GM19467 (cell line): ENCODE results near the gene LCOR.
A peak's percentile ranks its signal among the peaks of the same experiment; 100 is the strongest.
"Not testable (repeated sequence)": the region's sequence is repeated elsewhere in the genome, so short reads cannot be mapped to it uniquely, and the experiment has no call there.

Source experiments
- ATAC-seq: cut with Tn5 transposase; IDR thresholded peaks from one replicate; pipeline ENCODE4 v1.9.1; 2021; ENCODE audit warnings: mild to moderate bottlenecking, moderate library complexity; ENCODE audit not compliant: unreplicated experiment

LCOR gene

DNA sequence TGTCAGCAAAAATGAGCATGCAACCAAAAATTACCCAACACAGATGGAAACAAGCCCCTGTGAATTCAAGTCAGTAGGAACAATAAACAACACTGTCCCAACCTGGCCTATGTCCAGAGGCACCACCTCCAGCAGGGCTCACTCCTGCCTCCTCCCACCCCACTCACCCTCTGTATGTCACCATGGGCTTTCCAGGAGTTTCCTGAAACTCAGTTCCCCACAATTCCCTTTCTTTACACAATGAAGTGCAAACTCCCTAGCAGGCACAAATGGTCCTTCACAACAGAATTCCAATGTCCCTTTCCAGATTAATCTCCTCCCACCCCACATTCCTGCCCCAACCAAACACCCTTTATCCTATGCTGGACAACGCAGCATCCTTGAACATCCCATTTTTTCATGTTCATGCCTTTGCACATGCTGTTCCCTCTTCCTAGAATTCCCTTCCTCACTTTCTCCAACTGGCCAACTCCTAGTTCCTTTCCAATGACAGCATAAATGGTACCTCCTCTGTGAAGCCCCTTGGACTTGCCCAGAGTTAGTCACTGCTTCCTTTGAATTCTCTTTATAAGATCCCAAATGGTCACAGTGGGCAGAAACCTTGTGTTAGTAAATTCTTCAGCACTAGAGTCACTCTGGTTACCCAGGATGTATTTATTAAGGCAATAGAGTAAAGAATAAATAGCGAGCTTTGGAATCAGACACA lies 196.2 kb downstream of the LCOR start:
- no peak for ATAC-seq

DNA sequence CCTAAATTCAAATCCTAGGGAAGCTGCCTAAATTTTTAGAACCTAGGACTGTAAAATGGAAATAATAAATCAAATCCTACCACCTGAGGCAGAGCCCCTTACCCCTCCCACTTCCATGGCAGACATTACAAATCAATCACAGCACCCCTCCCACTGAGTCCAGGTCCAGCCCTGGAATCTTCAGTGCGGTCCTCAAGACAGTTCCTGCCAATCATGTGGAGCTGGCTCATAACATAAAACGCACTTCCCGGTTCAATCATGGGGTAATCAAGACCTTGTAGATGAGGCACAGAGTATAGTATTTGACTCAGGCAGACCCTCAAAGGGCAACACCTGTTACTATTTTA lies 196.7 kb downstream of the LCOR start:
- ATAC-seq, result no peak

DNA sequence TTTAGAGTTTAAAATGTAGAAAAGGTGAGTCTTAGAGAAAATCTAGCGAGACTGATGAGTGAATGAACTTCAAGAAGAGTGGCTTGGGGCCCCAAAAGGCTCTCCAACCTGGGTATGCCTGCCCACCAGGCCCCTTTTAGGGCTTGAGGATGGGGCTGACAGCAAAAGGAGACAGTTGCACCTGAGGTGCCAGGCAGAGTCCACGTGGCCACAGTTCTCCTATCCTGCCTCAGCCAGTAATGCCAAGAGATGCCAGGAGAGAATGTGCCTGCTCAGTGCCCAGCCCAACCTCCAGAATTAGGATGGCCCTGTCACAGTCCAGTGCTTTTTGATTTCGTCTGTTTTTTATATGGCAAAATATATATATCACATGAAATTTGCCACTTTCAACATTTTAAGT lies 197.2 kb downstream of the LCOR start:
- no peak for ATAC-seq

DNA sequence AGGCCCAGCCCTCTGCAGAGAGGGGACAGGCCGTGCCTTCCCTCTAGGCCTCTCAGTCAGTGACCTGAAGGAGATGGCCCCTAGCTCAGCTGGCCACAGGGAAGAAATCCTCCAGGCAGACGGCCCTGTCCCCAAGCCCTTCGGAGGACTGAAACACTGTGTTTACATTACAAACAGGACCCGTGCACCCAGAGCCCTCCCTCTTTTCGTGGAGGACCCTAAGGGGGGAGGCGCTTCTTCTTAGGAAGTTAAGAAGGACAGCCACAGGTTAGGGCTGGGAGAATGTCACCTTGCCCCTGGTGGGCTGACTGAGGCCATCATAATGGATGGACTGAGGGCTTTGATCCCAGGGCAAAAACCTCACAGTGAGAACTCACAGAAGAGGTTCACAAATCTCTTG lies 198.8 kb downstream of the LCOR start:
- ATAC-seq, result no peak

DNA sequence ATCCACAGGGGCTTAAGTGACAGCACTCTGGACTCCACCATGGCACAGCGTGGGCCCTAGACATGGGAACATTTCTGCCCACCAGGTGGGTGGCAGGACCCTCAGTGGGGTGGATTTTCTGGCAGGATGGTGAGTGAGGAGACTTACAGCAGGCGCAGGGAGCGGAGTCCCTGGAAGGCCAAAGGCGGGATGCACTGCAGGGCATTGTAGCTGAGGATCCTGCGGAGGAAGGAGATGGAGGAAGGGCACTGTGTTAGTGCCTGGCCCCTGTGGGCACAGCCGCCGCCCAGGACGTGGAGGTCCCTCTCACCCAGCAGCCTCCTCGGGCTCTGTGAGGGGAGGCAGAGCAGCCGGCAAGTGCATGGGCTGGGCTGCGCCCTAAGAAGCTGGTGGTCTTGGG lies 199.4 kb downstream of the LCOR start:
- ATAC-seq, result no peak

DNA sequence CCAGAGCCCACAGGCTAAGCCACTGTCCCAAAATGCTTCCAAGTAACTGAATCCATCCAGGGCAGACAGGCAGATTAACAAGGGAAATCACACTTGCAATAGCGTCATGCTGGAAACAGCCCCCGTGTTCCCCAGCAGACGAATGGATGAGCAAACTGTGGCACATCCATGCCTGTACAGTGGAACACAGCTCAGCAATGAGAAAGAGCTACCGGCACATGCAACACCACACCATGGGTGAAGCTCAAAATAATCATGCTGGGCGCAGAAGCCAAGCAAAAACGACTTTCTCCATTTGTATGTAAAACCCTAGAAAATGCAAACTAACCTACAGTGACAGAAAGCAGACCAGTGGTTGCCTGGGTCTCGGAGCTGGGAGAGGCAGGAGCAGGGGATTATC lies 200.5 kb downstream of the LCOR start:
- ATAC-seq, result no peak

DNA sequence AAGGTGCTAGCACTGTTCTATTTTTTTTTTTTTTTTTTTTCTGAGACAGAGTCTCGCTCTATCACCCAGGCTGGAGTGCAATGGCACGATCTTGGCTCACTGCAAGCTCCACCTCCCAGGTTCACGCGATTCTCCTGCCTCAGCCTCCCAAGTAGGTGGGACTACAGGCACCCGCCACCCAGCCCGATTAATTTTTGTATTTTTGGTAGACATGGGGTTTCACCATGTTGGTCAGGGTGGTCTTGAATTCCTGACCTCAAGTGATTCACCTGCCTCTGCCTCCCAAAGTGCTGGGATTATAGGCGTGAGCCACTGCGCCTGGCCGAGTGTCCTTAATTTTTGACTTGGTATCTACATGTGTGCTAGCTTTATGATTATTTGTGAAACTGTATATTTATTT lies 201.7 kb downstream of the LCOR start:
- ATAC-seq, result not testable (repeated sequence)

DNA sequence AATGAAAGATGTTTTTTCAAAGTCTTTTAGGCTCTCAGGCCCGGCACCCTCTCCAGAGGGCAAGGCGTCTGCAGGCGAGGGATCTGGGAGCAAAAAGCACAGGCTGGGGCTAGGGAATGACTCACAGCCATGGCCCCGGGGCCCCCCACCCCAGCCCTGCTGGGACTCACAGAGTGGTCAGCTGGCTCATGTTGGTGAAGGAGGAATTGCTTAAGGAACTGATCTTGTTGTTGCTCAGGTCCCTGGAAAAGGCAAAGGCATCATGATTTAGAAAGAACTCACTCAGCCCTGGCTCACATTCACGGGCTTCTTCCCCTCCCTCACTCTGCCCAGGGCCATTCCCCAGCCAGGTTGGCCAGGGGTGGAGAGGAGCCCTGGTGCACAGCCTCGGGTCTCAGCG lies 202.2 kb downstream of the LCOR start:
- ATAC-seq, result no peak

DNA sequence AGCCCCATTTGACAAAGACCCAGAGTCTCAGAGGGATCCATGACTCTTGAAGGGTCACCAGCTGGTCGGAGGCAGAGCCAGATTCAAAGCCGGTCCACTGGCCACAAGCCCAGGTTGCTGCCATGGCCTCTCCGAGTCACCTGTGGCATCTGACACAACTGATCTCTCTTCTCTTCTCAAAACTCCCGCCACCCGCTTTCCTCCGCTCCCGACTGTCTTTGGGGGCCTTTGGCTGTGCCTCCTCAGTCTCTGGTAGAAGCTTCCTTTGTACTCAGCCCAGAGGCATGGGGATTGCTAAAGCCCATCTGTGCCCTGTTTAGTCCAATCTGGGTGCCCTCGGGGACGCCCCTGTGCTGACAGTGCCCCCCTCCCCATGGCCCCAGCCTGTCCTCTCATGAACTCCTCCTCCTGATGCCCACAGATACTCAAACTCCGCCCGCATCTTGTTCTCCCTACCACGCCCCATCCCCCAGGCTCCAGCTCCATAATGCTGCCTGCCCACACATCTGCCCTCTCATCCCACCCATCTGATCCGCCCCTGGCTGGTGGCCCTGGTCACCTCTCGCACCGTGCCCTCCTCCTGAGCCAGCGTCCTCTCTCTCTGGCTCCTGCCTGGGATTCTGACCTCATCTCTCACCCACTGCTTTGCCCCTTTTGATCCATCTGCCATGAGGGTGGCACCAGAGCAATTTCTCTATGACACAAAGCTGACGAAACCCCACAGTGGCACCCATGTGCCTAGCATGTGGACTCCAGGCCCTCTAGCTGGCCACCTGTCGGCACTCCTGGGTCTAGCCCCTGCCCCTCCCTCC lies 203.1 kb downstream of the LCOR start:
- no peak for ATAC-seq

DNA sequence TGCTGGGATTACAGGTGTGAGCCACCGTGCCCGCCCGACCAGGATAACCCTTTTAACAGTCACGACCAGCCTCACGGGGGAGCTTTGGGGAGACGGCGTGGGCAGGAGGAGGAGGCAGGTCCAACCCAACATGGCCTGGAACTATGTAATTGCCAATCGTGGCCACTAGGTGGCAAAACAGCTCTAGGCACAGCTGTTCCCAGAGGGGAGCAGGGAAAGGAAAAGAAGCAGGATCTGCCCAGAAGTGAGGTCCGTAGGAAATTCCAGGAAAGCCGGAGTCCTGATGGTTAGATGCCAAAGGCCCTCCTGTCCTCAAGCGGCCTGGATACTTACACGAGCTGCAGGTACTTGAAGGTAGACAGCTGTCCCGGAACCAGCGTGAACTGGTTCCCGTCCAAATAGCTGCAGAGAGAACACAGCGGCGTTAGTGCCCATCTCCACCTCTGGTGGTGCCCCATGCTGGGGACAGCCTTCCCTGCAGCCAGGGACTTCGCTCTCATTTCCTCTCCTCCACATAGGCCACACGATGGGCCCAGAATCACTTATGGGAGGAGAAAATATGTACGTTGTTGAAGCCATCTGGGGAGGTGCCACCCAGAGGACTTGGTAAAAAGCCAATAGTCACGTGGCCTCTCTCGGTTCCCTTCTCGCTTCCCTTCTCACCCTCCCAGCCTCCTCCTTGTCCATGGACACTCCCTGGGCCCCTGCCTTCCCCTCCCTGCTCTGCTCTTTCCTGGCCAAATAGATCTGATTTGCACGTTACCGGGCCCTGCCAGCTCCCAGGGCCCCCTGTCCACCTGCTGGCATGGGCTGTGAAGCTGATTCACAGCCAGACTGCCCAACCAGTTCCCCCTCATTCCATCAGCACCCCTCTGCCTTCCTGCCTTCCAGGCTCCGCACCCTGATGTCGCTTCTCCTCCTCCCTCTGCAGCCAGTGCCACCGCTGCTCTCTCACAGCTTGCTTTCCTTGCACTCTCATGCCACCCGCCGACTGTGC lies 205.6 kb downstream of the LCOR start:
- peak; percentile 77 for ATAC-seq

DNA sequence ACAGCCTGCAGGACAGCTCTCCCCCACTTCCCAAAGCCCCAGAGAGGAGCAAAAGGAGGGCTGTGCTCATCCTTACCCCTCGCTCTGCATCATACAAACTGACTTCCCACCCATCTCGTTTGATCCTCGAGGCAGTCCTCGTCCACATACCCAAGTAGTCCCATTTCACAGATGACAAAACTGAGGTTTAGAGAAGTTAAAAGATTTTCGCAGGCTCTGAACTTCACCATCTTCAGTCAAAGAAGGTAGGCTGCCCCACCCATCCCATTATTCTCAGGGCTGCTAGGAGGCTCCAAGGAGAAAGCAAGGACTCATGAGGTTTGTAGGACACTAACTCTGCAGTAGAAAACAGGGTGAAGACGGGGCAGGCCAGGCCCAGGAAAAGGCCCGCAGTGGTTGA lies 206.6 kb downstream of the LCOR start:
- ATAC-seq, result no peak

DNA sequence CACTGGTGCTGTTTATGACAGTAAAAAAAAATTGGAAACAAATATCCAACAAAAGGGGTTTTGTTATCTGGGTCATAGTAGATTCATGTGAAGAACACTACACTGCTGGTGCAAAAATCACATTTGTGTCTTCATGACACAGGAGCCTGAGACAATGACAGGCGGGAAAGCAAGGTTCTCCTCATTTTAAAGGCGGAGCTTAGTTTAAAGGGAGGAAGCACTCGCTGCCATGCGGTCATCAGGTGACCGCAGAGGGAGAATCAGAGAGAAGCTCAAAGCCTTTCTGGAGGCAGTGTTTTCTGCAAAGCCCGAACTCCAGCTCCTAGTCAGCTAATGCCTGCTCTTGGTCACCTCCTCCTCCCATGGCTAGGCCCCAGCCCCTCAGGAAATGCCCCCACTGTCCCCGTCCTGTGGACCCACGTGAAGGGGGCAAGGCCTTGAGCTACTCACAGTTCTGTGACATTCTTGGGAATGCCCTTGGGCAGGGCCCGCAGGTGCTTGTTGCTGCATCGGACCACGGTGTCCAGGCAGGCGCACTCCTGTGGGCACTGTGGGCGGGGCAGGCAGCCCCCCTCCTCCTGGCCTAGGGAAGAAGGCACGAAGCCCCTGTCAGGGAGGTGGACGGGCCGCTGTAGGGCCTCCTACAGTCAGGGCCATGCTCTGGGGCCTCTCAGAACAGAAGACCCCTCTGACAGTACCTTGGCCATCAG lies 207.6 kb downstream of the LCOR start:
- ATAC-seq, result no peak

DNA sequence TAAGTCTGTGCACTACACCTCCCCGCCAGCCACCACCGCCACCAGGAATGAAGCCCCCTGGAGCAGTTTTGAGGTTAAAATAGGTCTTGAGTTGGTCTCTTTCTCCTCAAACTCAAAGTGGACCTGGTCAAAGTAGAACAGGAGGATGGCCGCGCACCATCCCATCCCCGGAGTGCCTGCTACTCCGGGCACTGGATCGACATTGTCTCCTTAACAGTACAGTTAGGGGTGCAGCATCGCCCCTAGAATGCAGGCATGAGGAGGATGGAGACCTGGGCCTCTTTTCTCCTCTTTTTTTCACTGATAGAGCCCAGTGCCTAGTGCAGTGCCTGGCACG lies 208.1 kb downstream of the LCOR start:
- ATAC-seq, result no peak

DNA sequence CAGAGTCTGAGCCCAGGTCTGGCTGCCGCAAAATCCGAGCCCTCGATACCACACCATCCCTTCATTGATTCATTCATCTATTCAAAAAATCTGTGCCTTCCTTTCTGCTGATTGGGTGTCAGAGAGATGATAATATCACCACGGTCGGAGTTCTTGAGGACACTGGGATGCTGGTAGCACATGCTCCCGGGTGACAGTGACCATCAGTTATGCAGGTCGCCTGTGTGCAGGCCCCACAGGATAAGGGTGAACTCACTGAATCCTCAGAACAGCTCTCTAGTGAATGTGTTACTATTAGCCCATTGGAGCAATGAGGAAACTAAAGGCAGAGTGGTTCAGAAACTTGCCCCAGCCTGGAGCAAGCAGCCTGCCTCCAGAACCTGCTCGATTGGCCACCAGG lies 208.6 kb downstream of the LCOR start:
- ATAC-seq, result no peak

DNA sequence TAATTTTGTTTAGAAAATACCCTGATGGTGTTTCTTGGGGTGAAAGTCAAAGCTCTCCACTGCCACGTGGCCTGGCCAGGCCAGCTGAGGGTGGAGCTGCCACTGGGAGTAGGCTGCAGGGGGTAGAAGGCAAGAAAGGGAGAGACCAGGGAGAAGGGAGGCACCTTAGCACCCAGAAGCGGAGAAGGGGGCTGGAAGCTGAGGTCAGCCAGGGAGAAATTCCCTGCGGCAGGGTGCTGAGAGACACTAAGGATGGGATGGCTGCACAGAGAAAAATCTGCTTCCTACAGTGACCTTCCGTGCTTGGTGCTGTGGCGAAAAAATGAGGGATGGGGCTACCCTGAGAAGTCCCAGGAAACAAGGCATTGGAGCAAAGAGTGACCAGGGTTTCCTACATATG lies 210.0 kb downstream of the LCOR start:
- no peak for ATAC-seq

DNA sequence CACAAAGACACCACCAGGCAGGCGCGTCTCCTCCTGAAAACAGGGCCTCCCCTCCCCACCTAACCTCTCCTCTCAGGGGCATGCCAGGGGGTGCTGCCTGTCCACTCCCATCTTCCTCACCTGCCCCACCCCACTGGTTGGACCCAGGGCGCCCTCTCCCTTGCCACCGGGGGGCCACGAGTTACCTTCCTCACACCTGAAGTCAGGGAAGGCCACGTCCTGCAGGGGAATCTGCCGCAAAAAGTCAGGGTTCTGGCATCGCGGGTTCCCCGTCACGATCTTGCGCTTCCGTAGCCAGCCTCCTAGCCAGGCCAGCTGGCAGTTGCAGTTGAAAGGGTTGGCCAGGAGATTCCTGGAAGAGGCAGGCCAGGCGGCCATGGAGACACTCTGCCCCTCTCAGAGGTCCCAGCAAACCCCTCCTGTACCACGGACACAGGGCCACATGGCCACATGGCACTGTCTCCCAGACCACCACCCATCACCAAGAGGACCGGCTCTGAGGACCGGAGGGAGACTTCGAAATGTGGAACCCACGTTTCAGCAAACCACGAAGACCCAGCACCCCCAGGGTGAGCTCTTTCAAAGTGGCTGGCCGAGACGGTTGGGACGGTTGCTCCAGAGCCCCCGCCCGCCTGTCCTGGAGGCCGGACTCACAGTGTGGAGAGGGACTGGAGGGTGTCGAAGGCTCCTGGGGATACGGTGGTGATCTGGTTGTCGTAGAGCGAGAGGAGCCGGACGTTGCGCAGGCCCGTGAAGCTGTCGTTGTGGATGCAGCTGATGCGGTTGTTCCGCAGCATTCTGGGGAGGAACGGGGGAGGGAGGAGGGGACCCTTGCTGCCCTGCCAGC lies 210.8 kb downstream of the LCOR start:
- no peak for ATAC-seq

DNA sequence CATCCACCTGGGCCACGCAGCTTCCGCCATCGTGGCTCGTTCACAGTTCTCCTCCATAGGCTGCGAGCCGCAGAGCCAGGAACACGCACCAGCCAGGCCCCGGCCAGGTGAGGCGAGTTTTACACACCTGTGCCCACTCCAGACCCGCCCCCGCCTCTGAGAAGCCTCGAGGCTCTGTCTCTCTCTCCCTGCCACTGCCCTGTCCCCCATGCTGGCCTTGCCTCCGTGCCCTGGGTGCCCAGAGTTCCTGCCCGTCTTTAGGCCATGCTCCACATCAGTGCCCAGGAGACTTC lies 211.4 kb downstream of the LCOR start:
- no peak for ATAC-seq
